ENCODE results near the gene CAPZB.

DNA sequence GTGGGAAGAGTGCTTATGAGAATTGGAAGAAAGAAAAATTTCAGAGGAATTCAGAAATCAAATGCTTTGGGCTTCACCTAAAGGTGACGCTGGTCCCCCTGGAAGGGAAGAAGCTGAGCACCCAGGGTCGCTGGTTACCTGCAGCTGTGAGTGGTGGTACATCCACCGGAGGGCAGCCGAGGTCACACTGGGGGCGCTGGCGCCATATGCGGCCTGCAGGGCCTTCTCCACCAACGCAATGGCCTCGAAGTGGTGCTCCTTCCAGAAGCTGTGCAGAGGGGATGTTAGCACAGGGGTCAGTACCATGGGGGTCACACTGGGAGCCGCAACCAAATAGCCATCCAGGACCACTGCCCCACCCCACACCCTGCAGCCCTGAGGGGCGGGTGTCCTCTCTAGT is 179.5 kb downstream of the CAPZB start:
- TF ChIP-seq, protein P1, sequence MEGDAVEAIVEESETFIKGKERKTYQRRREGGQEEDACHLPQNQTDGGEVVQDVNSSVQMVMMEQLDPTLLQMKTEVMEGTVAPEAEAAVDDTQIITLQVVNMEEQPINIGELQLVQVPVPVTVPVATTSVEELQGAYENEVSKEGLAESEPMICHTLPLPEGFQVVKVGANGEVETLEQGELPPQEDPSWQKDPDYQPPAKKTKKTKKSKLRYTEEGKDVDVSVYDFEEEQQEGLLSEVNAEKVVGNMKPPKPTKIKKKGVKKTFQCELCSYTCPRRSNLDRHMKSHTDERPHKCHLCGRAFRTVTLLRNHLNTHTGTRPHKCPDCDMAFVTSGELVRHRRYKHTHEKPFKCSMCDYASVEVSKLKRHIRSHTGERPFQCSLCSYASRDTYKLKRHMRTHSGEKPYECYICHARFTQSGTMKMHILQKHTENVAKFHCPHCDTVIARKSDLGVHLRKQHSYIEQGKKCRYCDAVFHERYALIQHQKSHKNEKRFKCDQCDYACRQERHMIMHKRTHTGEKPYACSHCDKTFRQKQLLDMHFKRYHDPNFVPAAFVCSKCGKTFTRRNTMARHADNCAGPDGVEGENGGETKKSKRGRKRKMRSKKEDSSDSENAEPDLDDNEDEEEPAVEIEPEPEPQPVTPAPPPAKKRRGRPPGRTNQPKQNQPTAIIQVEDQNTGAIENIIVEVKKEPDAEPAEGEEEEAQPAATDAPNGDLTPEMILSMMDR (IDR thresholded peaks at IDR 0.05) = no peak
- TF ChIP-seq POLR2A (IDR thresholded peaks at IDR 0.05) = no peak

Data from adrenal gland (tissue), 5 donors.